ENCODE results near the gene SPAG6.
A peak's percentile ranks its signal among the peaks of the same experiment; 100 is the strongest.

SPAG6 gene

DNA sequence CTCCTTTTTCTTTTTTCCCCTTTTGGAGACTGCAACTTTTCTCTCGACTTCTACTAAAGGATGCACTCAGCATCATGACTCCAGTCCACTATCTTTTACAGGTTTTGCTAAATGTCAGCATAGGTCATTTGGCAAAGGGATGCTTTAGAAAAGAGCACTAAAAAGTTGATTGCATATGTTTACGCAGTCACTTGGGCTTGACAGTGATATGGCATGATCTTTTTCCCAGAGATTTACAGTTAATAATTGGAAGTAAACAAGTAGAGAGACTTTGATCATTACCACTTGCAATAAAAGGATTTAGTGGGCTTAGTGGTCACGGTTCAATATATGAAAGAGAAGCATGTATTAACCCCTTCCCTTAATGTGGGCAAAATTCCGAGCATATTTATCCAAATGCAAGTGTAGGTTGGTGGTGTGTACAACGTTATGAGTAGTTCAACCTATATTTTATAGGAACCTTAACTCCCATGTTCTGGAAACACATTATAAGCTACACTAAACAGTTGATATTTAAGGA lies 22.6 kb upstream of the SPAG6 start:
- no peak for DNase-seq

DNA sequence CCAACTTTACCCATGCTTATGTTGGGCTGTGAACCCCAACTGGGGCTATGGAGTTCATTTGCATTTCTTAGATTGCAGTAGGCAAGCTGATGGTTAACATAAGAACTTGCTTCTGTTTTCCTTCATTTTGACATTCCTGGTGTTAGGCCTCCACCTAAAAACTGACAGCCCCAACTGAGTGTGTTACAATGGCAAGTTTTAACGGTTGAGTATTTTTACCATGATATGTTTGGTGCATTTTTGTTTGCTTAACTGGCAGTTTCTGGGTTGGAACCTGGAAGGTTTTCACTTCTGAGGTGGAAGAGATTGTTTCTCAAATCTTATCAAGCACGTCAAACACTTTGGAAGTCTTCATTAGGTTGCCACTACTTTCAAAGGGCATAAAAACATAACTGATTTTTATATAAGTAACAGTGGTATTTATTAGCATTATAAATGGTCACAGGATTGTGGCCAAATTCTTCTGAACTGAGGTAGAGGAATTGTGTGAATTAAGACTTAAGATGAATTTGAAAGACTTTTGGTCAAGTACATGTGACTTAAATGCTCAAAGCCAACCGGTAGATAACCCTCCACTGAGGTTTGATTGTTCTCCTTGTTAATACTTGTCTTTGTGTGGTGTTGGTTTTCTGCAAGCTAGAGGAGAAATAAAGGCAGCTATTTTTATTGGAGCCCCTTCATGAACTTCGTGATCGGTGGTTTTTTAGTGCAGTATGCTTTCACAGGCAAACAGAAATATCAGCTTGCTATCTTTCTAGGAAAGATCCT lies 21.6 kb upstream of the SPAG6 start:
- DNase-seq, result no peak

DNA sequence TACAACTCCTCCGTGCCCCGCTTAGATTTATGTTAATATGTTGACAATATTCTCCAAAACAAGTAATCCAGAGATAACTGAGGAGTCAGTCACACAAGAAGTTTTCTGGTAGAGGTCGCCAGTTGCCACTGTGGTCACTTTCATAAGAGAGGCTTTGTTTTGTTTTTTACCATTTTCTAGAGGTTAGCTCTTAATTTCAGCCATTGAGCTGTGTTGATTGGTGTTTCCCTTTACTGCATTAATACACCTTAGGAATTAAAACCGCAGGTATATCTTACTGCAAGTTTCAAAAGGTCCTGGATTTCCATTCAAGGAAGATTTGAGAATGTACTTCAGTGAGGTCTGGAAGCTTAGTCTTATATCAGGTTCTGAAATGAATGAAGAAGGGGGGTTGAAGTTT lies 20.9 kb upstream of the SPAG6 start:
- DNase-seq, result no peak

DNA sequence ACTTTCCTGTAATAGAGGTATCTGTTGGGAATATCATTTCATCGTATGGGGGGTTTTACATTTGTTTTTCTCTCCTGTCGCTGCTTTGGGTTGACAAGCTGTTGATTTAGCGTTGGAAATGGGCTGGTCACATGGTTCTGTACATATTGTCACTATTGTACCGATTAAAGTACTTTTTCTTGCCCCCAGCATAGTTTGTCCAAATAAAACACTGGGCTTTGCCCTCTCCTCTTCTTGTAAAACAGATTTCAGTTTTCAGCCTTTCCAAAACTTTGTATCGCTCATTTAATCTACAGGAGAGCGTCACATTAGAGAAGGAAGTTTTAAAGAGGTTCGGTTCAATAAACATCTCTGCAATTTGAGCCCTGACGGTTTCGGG lies 20.4 kb upstream of the SPAG6 start:
- no peak for DNase-seq

DNA sequence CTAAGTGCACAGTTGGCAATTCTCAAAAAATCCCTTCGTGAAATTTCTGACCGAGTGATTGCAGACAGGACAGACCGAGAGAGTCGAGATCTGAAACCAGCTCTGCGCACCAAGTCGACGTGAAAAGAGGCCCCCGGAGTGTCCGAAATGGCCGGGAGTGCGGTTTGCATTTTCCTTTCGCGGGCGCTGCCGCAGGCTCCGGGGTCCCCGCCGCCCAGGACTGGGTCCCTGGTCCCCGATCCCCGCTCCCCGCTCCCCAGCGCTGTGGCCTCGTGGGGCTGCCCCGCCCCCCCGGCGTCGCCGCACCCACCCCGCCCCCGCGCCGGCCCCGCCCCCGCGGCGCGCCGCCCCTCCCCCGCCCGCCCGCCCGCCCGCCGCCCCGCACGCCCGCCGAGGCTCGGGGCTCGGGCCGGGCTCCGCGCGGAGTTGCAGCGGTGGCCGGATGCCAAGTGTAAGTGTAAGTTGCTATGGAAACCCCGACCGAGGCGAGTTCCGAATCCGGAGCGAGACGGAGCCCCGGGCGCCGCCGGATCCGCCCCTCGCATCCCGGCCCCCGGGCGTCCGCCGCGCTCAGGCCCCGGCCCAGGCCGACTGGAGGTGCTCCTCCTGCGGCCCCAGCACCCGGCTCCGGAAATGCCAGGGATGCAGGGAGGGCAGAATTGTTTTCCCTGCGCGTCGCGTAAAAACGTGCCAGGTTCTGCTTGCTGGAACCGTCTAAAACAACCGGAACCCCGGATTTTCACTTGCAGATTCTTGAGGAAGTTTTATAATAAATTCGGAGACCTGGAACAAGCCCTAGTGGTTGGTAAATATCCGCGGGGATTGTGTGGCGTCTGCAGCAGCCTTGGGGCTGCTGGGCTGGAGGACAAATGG lies 19.8 kb upstream of the SPAG6 start:
- peak; percentile 18 for DNase-seq

DNA sequence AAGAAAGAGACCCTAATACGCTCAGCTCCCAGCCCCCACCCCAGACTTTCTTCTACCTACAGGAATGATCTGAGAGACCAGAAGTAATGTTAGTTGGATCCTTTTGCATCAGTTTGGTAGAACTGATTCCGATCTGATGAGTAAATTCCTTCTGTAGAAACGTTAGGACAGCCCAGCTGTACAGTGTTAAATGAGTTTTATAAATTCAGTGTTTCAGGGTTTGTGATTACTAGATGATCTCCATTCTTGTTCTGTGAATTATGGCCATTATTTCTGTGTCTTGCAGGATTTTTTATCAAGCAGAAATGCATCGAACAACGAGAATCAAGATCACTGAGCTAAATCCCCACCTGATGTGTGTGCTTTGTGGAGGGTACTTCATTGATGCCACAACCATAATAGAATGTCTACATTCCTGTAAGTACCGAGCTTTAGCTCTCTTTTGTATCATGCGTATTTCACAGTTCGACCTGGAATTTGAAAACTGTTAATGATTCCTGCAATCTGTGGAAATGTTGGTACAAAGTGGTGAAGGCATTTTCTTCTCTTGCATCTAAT lies 19.1 kb upstream of the SPAG6 start:
- DNase-seq, result no peak

DNA sequence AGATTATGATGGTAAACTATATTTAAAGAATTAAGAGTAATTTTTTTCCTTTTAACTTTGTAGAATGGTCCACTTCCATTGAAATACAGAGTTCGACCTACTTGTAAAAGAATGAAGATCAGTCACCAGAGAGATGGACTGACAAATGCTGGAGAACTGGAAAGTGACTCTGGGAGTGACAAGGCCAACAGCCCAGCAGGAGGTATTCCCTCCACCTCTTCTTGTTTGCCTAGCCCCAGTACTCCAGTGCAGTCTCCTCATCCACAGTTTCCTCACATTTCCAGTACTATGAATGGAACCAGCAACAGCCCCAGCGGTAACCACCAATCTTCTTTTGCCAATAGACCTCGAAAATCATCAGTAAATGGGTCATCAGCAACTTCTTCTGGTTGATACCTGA lies 16.1 kb upstream of the SPAG6 start:
- no peak for DNase-seq

DNA sequence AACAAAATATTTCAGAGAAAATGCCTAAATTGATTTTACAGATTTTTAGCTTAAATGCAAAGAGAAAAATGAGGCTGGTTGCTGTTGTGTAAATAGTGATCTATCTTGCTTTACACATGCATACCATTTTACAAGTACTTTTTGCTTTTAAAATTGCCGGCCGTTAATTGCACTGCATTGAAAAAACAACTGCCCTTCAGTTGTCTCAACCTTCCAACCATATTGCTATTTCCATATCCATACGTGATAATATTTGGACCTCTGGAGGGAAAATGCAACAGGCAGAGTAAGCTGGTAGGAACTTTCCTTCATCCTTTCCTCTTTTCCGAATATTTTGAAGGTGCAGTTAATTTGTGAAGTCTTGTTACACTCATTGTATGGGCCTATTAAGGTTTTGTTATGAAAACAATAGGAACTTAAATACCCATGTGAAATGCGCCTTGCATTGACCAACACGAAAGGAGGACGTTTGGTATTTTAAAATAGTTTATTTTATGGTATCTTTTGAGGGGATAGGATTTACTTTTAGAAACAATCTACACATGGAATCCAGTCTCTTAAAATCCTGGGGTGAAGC lies 13.1 kb upstream of the SPAG6 start:
- no peak for DNase-seq

DNA sequence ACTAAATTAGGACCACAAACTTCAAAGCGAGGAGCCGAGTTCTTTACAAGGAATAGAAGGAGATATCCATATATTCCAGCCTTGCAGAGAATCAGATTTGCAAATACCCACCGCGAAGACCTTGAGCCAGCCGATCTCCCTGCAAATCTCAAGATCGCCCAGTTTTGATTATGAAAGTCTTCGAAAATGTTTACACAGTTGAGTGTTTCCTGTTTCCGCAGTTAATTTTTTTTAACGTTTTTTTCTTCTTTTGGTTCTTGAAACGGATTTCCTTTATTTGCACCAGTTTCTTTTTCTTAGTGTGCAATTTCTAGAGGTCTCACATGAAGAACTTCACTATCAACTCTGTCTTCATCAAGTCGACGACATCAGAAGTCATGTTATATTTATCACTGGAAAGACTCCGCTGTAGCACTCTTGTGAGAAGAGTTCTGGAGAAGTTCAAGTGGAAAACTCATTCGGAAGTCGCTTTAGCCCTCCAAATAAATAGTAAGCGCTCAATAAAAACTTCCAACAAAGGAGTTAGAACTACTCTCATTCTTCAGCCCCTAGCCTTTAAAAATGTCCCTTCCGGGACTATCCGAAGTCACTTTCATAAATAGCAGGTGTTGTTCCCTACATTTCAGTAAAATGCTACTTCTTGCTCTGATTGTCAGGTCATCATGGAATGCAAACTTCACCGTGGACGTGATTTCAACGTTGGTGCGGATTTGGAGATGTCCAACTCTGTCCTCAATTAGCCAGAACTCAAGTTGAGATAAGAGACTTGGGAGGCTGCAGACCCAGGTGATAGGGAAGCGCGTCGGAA lies 11.9 kb upstream of the SPAG6 start:
- peak; percentile 44 for DNase-seq

DNA sequence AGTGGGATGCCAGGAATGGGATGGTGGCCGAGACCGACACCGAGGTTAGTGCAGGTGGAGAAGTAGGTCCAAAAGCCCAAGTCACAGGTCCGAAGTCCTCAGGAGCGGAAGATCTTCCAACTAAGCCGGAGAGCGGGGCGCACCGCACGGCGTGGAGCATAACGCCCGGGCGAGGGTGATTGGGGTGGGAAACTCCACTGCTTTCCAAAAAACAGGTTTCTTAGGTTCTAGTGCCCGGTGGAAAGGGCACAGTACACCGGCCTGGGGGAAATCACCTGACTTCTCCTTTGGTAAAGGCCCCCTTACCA lies 11.4 kb upstream of the SPAG6 start:
- no peak for DNase-seq

DNA sequence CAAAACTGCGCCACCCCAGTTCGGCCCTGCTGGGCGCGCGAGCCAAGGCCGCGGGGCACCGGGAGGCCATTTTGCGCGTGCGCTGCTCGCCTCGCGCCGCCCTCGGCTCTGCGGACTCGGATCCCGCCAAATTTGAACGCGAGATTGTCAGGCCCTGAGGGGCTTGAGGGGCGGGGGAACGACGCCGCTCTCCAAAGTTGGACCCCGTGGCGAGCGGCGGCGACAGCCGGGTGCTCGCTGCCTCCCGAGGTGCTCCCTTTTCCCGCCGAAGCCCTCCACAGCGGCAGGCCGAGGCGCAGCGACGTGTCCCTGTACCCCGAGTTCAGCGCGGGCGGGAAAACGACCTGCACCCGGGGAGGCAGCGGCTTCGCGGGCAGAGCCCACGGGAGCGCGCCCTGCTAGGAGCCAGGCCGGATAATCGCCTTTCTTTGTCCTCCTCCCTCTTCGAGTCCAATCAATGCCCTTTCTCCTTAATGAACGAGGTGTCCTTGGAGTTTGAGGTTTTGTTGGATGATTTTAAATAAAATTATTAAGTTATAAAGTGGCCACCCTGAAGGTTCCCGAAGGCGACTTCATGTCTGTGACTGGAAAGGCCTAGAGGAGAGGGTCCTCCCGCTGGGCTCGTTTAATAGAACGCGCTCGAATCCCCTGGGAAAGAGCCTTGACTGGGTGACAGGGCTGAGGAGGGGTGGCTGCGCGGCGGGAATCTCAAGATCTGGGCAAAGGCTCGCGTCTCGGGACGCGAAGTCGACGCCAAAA lies 10.7 kb upstream of the SPAG6 start:
- DNase-seq, result no peak

DNA sequence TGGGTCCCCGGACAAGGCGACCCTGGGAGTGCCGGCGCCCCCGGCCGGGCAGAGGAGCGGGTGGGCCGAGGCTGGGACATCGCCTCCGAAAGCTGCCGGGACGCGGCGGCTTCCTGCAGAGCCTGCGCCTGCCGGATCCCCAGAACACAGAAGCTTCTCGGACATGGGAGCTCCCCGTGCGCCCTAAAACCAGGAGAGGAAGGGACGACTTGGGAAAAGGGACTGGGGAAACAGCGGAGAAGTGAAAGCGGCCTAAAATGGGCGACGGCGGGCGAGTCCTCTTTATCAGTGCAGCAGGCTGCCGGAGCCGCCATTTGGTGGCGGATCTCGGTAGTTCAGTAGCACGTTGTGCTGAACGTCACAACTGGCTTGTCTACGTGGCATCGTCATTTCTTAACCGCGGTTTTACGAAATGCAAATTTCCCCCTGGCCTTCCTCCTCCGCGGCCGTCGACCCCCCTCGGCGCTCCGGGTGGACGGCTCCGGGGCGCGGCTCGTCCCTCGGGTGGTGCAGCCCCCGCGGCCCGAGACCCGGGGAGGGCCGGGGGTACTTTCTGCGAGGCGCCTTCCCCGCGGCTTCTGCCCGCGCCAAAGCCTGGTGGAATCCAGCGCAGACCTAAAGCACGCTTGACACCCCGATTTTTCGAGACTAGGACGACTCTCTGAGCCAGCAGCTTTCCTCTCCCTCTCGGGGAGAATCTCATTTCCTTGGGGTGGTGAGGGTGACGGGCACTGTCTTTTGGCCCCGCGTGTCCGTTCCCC lies 9.9 kb upstream of the SPAG6 start:
- DNase-seq, result peak; percentile 57

DNA sequence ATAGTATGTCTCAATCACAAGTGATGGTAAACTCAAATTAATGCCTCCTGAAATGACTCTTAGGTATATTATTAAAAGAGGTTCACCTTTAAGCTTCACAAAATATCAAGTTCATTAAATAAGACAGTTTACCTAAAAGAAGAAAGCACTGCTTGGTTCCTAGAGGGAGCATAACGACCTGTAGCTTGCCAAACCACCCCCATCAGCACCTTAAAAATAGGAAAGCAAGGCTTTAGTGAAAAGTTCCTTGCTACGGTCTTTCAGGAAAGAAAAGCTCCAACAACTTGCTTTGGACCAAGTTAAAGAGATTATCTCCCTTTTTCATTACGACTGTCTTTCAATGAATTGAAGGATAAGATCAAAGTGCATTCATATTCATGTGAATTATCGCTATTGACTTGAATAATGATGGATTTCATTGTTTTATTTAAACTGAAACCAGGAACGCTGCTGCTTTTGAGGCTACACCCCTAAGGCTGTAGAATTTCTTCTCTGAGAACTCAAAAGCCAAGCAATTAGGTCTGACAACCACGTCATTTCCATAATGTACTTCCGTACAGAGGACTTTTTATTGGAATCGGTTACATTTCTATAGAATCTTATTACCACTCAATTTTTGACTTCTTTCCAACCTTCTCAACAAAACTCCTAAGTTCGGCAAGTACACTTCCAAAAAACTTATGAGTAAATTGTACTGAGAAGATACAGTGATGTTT lies 7.0 kb upstream of the SPAG6 start:
- no peak for DNase-seq

DNA sequence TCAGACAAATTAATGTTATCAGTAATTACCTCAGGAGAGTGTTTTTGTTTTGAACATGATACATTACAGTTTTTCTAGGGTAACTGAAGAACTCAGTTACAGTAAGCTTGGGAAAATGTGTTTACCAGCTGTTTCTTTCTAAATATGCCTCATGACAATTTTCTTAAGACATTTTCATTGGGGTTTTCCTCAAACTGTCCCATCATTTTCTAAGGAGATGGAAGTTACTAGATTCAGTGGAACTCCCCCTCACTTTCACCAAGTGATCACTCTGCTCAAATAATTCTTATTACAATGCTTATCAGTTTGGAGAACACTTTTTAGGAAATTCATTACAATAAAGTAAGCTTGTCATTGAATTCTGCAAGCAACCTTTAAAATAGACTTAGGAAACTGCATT lies 6.4 kb upstream of the SPAG6 start:
- DNase-seq, result no peak

DNA sequence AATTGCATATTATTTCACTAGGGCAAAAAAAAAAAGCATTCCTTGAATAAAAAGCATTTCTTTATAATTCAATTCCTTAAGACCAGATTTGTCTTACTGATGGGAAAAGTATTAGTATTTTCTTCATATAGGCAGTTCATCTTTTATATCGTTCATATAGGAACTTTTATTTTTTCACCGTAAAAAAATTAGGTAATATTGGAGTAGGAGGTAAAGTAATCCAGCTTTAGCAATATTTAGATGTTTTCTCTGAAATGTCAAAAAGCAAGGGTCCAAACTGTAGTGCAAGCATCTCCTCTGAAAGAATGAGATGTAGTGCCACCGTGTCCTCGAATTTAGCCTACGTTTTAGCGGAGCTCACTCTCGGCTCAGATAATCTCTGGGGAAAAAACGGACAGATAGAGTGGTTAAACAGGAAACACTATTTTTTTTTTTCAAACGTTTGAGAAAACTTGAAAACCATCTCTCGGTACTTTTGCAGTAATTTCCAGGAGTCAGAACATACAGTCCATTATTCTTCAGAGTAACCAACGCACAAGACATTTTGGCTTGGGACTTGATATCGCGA lies 5.5 kb upstream of the SPAG6 start:
- DNase-seq, result no peak

DNA sequence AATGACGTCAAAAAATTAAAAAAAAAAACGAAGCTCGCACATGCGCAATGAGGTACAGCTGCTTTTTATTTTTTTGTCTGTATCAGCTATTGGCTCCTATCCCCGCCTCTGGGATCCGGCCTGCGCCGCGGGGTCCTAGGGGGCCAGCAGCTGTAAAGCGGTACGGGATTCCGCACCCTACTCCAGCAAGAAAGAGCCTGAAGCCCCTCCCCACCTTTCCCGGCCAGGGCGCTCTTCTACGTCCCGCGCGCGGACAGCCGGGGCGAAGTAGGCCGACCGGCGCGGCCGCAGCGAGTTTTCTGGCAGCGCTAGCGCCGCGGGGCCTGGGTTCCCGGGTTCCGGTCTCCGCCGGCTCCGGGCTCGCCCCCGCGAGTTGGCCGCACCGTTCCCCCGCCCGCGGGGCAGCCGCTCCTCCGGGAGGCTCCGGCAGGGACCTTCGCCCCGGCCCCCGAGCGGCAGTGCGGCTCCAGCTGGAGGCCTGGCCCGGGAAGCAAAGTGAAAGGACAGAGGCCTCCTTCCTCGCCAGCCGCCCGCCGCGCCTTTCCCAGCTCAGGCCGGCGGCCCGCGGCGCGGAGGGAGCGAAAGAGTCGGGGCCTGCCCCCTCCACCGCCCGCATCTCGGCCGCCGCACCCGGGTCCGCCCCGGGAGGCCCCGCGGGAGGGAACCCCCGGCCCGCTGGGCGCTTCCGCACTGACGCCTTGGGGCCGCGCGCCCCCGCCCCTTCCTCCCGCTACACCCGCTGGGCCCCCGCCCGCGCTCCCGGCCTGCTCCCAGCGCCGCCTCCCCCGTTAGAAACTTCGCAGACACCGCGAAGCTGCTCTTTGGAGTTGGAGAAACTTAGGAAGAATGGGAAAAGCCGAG lies 4.7 kb upstream of the SPAG6 start:
- DNase-seq, result peak; percentile 76

DNA sequence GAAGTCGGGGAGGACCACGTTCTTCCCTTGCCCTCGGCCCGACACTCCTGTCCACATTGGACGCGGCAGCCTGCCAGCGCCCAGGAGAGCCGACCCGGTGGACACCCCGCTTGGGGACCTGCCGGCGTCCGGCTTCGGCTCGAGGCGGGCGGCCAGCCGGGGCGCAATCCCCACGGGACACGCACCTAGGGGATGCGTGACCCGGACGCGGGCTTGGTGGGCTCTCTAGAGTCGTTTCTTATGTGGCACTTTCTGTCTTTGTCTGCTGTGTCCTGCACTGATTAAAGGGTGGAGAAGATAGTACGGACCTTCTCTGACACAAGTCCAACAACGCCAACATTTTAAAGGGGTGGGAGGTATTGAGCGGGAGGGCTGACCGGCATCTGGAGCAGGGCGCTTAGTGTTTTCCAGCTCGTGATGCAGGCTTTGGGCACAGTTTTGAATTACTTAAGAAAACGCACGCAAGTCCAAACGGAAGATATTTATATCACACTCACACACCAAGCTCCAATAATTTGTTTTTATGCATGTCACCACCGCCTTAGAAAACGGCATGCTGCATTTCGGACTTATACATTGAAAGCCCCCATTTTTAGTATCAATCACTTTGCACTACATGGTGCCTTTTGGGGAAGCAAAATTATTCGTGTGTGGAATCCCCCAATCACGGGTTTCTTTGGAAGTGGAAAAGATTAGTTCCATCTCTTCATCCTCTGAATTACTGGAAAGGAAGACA lies 3.9 kb upstream of the SPAG6 start:
- DNase-seq, result no peak

DNA sequence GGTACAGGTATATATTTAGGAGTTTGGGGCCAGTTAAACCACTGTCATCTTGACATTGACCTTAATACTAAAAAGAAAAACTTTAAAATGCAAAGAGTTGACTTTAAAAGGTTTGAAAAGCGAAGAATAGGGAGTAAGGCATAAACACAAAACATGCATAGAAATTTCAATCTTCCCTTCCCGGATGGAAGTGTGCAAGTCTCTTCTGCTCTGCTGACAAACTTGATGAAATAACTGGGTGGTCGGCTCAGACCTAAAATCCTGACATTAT lies 3.4 kb upstream of the SPAG6 start:
- no peak for DNase-seq

DNA sequence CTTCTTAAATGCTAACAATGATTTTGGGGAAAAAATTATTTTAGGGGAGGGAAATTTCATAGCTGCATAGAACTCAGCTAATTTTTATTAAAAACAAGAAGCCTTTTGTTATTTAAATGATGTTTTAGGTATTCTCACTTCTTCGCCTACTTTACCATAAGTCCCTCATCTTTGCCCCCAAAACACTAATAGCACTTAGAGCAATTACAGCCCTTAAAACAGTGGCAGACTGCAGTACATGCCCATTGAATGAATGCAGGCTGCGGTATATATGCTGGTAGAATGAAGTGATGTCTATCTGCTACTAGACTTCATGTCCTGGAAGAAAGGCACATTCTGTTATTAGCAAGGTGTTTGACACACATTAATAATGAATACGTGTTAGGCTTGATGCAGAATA lies 2.9 kb upstream of the SPAG6 start:
- DNase-seq, result no peak

Measured in MV-4-11 (cell line).